ENCODE measurements around the gene PPM1H. TPM values are rescaled to one million over a fixed set of nuclear protein-coding genes. Genes with fewer than 3 reads are reported as not detected.

Gene PPM1H
- total RNA-seq, 2 donors from 2014 or later: 46.4 to 74.4 TPM

GRCh38 chr12:62934239-62934798 is 631 bp downstream of the PPM1H start:
- H3K9ac ChIP-seq (ENCODE audit: extremely low read depth, low read length, poor library complexity, severe bottlenecking): peak overlapping the region; percentile 34
- peaks cover 17% of the 10 kb centered on the region for H3K4me1 ChIP-seq (ENCODE audit: control insufficient read depth, insufficient read depth, low read length)
- H3K9me3 ChIP-seq (ENCODE audit: control insufficient read depth, low read length): no peaks in the 10 kb centered on the region
- no peaks in the 10 kb centered on the region for H3K36me3 ChIP-seq (ENCODE audit: control insufficient read depth, insufficient read depth, low read length)
- no peaks in the 10 kb centered on the region for H3K9me3 Mint-ChIP-seq
- H3K27ac ChIP-seq (ENCODE audit: low read depth, low read length): no peak overlapping the region
- peaks cover 12% of the 10 kb centered on the region for H3K27me3 ChIP-seq (ENCODE audit: control insufficient read depth, insufficient read depth, low read length, poor library complexity, severe bottlenecking)
- no peak for TF ChIP-seq CTCF (conservative IDR thresholded peaks at IDR 0.05)
- peak overlapping the region; percentile 84 for H3K27ac Mint-ChIP-seq
- WGBS, 2 experiments (ENCODE audit: insufficient coverage in 1 of 2, insufficient read length in 1 of 2): 0 to 1% methylated on average over 18 to 46 of the region's 48 CpGs
- peaks cover 41% of the 10 kb centered on the region for H3K4me1 Mint-ChIP-seq
- H3K4me3 Mint-ChIP-seq: peak overlapping the region; percentile 90
- no peaks in the 10 kb centered on the region for H3K36me3 Mint-ChIP-seq (ENCODE audit: low read depth)
- peak overlapping the region; percentile 82 for H3K4me3 ChIP-seq (ENCODE audit: low read length)
- peak; percentile 92 for DNase-seq
- H3K27me3 Mint-ChIP-seq (ENCODE audit: insufficient read depth): peaks cover 6% of the 10 kb centered on the region

GRCh38 chr12:62933602-62934238 is 1.2 kb downstream of the PPM1H start:
- Mint-ChIP-seq H3K4me3 (peak overlapping the region; percentile 90), H3K36me3 (ENCODE audit: low read depth) (no peaks in the 10 kb centered on the region), H3K4me1 (peaks cover 47% of the 10 kb centered on the region), H3K27ac (peak overlapping the region; percentile 84), H3K27me3 (ENCODE audit: insufficient read depth) (peaks cover 6% of the 10 kb centered on the region), H3K9me3 (no peaks in the 10 kb centered on the region)
- DNase-seq: peak; percentile 74
- Histone ChIP-seq H3K27ac (ENCODE audit: low read depth, low read length) (no peak overlapping the region), H3K4me3 (ENCODE audit: low read length) (peak overlapping the region; percentile 82), H3K36me3 (ENCODE audit: control insufficient read depth, insufficient read depth, low read length) (no peaks in the 10 kb centered on the region), H3K27me3 (ENCODE audit: control insufficient read depth, insufficient read depth, low read length, poor library complexity, severe bottlenecking) (peaks cover 12% of the 10 kb centered on the region), H3K9me3 (ENCODE audit: control insufficient read depth, low read length) (no peaks in the 10 kb centered on the region), H3K9ac (ENCODE audit: extremely low read depth, low read length, poor library complexity, severe bottlenecking) (peak overlapping the region; percentile 34), H3K4me1 (ENCODE audit: control insufficient read depth, insufficient read depth, low read length) (peaks cover 18% of the 10 kb centered on the region)
- 0 to 2% methylated on average over 8 to 23 of the region's 24 CpGs for WGBS, 2 experiments (ENCODE audit: insufficient coverage in 1 of 2, insufficient read length in 1 of 2)
- TF ChIP-seq CTCF (conservative IDR thresholded peaks at IDR 0.05): no peak

- Histone ChIP-seq H3K27me3 (ENCODE audit: control insufficient read depth, insufficient read depth, low read length, poor library complexity, severe bottlenecking) (peaks cover 12% of the 10 kb centered on the region), H3K9me3 (ENCODE audit: control insufficient read depth, low read length) (no peaks in the 10 kb centered on the region), H3K9ac (ENCODE audit: extremely low read depth, low read length, poor library complexity, severe bottlenecking) (no peak overlapping the region), H3K36me3 (ENCODE audit: control insufficient read depth, insufficient read depth, low read length) (no peaks in the 10 kb centered on the region), H3K4me1 (ENCODE audit: control insufficient read depth, insufficient read depth, low read length) (peaks cover 18% of the 10 kb centered on the region), H3K27ac (ENCODE audit: low read depth, low read length) (no peak overlapping the region), H3K4me3 (ENCODE audit: low read length) (peak overlapping the region; percentile 82)
- Mint-ChIP-seq H3K9me3 (no peaks in the 10 kb centered on the region), H3K27ac (no peak overlapping the region), H3K27me3 (ENCODE audit: insufficient read depth) (peaks cover 6% of the 10 kb centered on the region), H3K36me3 (ENCODE audit: low read depth) (no peaks in the 10 kb centered on the region), H3K4me3 (peak overlapping the region; percentile 90), H3K4me1 (peaks cover 52% of the 10 kb centered on the region)
- no peak for TF ChIP-seq CTCF (conservative IDR thresholded peaks at IDR 0.05)
- 5% methylated on average over 5 to 14 of the region's 15 CpGs for WGBS, 2 experiments (ENCODE audit: insufficient coverage in 1 of 2, insufficient read length in 1 of 2)
- DNase-seq: peak; percentile 94
Observed at GRCh38 chr12:62933220-62933601, 1.7 kb downstream of the PPM1H start.

Measured in endodermal cell (in vitro differentiated cells).